Fibroblast of lung (primary cell): ENCODE measurements around the gene HCST. TPM values are rescaled to one million over a fixed set of nuclear protein-coding genes. Genes with fewer than 3 reads are reported as not detected.

Experiments used
- DNase-seq, 2 donors: peaks; one replicate each; pipeline versions ENCODE4 v3.0.0 to v3.0.0-alpha.2; 2010; ENCODE audit warnings: low read depth in 2 of 2
- H2AFZ ChIP-seq: 2 replicates; pipeline ENCODE4 v1.5.1; 2012; ENCODE audit warnings: low read length, control low read depth, inconsistent platforms
- H3K27ac ChIP-seq: 2 replicates; pipeline ENCODE4 v1.5.1; 2011; ENCODE audit warnings: low read length, control low read depth; ENCODE audit not compliant: insufficient read depth
- H3K27me3 ChIP-seq: 2 replicates; pipeline ENCODE4 v1.5.1; 2011; ENCODE audit warnings: mild to moderate bottlenecking, low read length; ENCODE audit not compliant: control insufficient read depth, insufficient read depth
- H3K36me3 ChIP-seq: 2 replicates; pipeline ENCODE4 v1.5.1; 2011; ENCODE audit warnings: low read length; ENCODE audit not compliant: control insufficient read depth, insufficient read depth
- H3K4me1 ChIP-seq: 2 replicates; pipeline ENCODE4 v1.5.1; 2011; ENCODE audit warnings: low read length; ENCODE audit not compliant: control insufficient read depth, insufficient read depth; ENCODE audit errors: extremely low read depth
- H3K4me2 ChIP-seq: 2 replicates; pipeline ENCODE4 v1.5.1; 2011; ENCODE audit warnings: low read length, control low read depth; ENCODE audit not compliant: insufficient read depth; ENCODE audit errors: extremely low read depth
- H3K4me3 ChIP-seq, 4 experiments: fragments of 200-600 bp in 1 of 4; sonication (generic) in 1 of 4; replicated peaks in 1 of 4; 2 replicates each; pipeline ENCODE4 v1.5.1; 2011 to 2016; ENCODE audit warnings: low read length in 4 of 4, low read depth in 3 of 4, mild to moderate bottlenecking in 3 of 4, control low read depth in 2 of 4, inconsistent platforms in 1 of 4, mixed read lengths in 1 of 4; ENCODE audit not compliant: insufficient read depth in 1 of 4; ENCODE audit errors: control extremely low read depth in 1 of 4
- H3K79me2 ChIP-seq: 2 replicates; pipeline ENCODE4 v1.5.1; 2012; ENCODE audit warnings: mild to moderate bottlenecking, low read length, inconsistent platforms; ENCODE audit not compliant: control insufficient read depth, insufficient read depth
- H3K9ac ChIP-seq: 2 replicates; pipeline ENCODE4 v1.5.1; 2011; ENCODE audit warnings: mild to moderate bottlenecking, low read length, control low read depth; ENCODE audit not compliant: insufficient read depth
- H3K9me3 ChIP-seq: 2 replicates; pipeline ENCODE4 v1.5.1; 2012; ENCODE audit warnings: low read depth, low read length; ENCODE audit not compliant: control insufficient read depth, insufficient read depth
- H4K20me1 ChIP-seq: 2 replicates; pipeline ENCODE4 v1.5.1; 2011; ENCODE audit warnings: low read length; ENCODE audit not compliant: control insufficient read depth, insufficient read depth; ENCODE audit errors: extremely low read depth
- CTCF ChIP-seq, 2 donors: IDR thresholded peaks in 1 of 2; conservative IDR thresholded peaks in 1 of 2; 1 replicate in 1 of 2; 2 replicates in 1 of 2; pipeline ENCODE4 v1.5.1; 2011 to 2012; ENCODE audit warnings: low read length in 2 of 2, control low read depth in 1 of 2, inconsistent platforms in 1 of 2, low read depth in 1 of 2, mild to moderate bottlenecking in 1 of 2
- EZH2 ChIP-seq: IDR thresholded peaks from 2 replicates; pipeline ENCODE4 v1.5.1; 2012; ENCODE audit warnings: low read length, control low read depth, mild to moderate bottlenecking; ENCODE audit errors: missing control alignments
- polyA plus RNA-seq, 2 donors: library from polyadenylated mRNA; depleted of rRNA in 1 of 2; stranded (reverse) in 1 of 2; unstranded in 1 of 2; fragments of >200 nt; gene quantifications; 2 replicates each; pipeline ENCODE4 v1.2.1, GENCODE V29; 2011 to 2012; ENCODE audit warnings: missing spikeins in 1 of 2
- total RNA-seq: library from RNA; depleted of rRNA; stranded (reverse); fragments of >200 nt; gene quantifications from 2 replicates; pipeline ENCODE4 v1.2.1, GENCODE V29; 2014

Gene HCST
- total and polyA plus RNA-seq, 2 donors (not counting 1 experiment from before 2014, with no cell fraction given) = 0.14 to 2.0 TPM

- H3K4me3 ChIP-seq = no peak overlapping the region
- DNase-seq = no peak
- H3K36me3 ChIP-seq = peaks cover 8% of the 10 kb centered on the region
These were observed 15.1 kb upstream of the HCST start for GRCh38 chr19:35887197-35887596.

GRCh38 chr19:35888398-35888797 is 13.9 kb upstream of the HCST start:
- no peak for DNase-seq
- H2AFZ ChIP-seq = no peak overlapping the region
- TF ChIP-seq EZH2 = no peak
- TF ChIP-seq CTCF (conservative IDR thresholded peaks at IDR 0.05 in 1 of 2, IDR thresholded peaks at IDR 0.05 in 1 of 2; ENCODE audit: low read depth in 1 of 2, low read length in 2 of 2) = no peak

More at GRCh38 chr19:35887197-35887596, 15.1 kb upstream of the HCST start:
- no peaks in the 10 kb centered on the region for H3K9me3 ChIP-seq
- H3K9ac ChIP-seq = no peak overlapping the region
- no peak for TF ChIP-seq CTCF (conservative IDR thresholded peaks at IDR 0.05 in 1 of 2, IDR thresholded peaks at IDR 0.05 in 1 of 2; ENCODE audit: low read depth in 1 of 2, low read length in 2 of 2)
- no peak for TF ChIP-seq EZH2
- H3K4me2 ChIP-seq = no peak overlapping the region
- no peaks in the 10 kb centered on the region for H3K4me1 ChIP-seq
- no peak overlapping the region for H3K27ac ChIP-seq
- no peaks in the 10 kb centered on the region for H3K79me2 ChIP-seq
- H3K27me3 ChIP-seq = no peaks in the 10 kb centered on the region
- no peak overlapping the region for H2AFZ ChIP-seq
- no peaks in the 10 kb centered on the region for H4K20me1 ChIP-seq

GRCh38 chr19:35889370-35890112 is 12.8 kb upstream of the HCST start:
- no peaks in the 10 kb centered on the region for H3K79me2 ChIP-seq

More at GRCh38 chr19:35888398-35888797, 13.9 kb upstream of the HCST start:
- Histone ChIP-seq H3K27ac (no peak overlapping the region), H4K20me1 (no peaks in the 10 kb centered on the region), H3K4me1 (no peaks in the 10 kb centered on the region), H3K4me3 (no peak overlapping the region), H3K27me3 (no peaks in the 10 kb centered on the region), H3K9ac (no peak overlapping the region), H3K9me3 (no peaks in the 10 kb centered on the region), H3K4me2 (no peak overlapping the region), H3K79me2 (no peaks in the 10 kb centered on the region), H3K36me3 (peaks cover 8% of the 10 kb centered on the region)

More at GRCh38 chr19:35889370-35890112, 12.8 kb upstream of the HCST start:
- Histone ChIP-seq H3K9ac (no peak overlapping the region), H3K27ac (no peak overlapping the region), H3K4me2 (no peak overlapping the region), H3K36me3 (peaks cover 11% of the 10 kb centered on the region), H3K4me3 (no peak overlapping the region), H3K27me3 (no peaks in the 10 kb centered on the region), H4K20me1 (no peaks in the 10 kb centered on the region), H2AFZ (no peak overlapping the region), H3K4me1 (no peaks in the 10 kb centered on the region), H3K9me3 (no peaks in the 10 kb centered on the region)
- TF ChIP-seq CTCF (conservative IDR thresholded peaks at IDR 0.05 in 1 of 2, IDR thresholded peaks at IDR 0.05 in 1 of 2; ENCODE audit: low read depth in 1 of 2, low read length in 2 of 2) = no peak
- TF ChIP-seq EZH2 = no peak
- no peak for DNase-seq
